Spinal cord (tissue), 10 donors: Measurements from ENCODE around the gene VSNL1. TPM values are rescaled to one million over a fixed set of nuclear protein-coding genes. Genes with fewer than 3 reads are reported as not detected.
A peak's percentile ranks its signal among the peaks of the same experiment; 100 is the strongest.

Experiments used
- DNase-seq, 6 donors: peaks; one replicate each; pipeline versions ENCODE4 v3.0.0 to v3.0.0-alpha.2; 2013 to 2015; ENCODE audit warnings: low spot score in 6 of 6, low read depth in 4 of 6
- H3K27ac ChIP-seq: one replicate; pipeline ENCODE4 v1.5.1; 2013; ENCODE audit warnings: low read depth, low read length, control low read depth
- H3K27me3 ChIP-seq: one replicate; pipeline ENCODE4 v1.6.1; 2013; ENCODE audit warnings: low read length; ENCODE audit not compliant: control insufficient read depth, insufficient read depth
- H3K36me3 ChIP-seq: one replicate; pipeline ENCODE4 v1.6.1; 2013; ENCODE audit warnings: low read length; ENCODE audit not compliant: control insufficient read depth, insufficient read depth
- H3K4me1 ChIP-seq: one replicate; pipeline ENCODE4 v1.6.1; 2013; ENCODE audit warnings: low read length; ENCODE audit not compliant: control insufficient read depth, insufficient read depth
- H3K4me3 ChIP-seq: one replicate; pipeline ENCODE4 v1.5.1; 2013; ENCODE audit warnings: low read depth, low read length, control low read depth
- H3K9me3 ChIP-seq: one replicate; pipeline ENCODE4 v1.6.1; 2013; ENCODE audit warnings: low read length; ENCODE audit not compliant: control insufficient read depth, insufficient read depth
- WGBS: methylation state at CpG from one replicate; pipeline ENCODE4 v1.1.5; 2013; ENCODE audit warnings: missing lambda C conversion rate; ENCODE audit not compliant: insufficient coverage; 5-methylcytosine and 5-hydroxymethylcytosine counted together
- polyA plus RNA-seq, 2 donors: library from polyadenylated mRNA; unstranded; fragments of 120-200 nt; gene quantifications; one replicate each; pipeline ENCODE4 v1.2.1, GENCODE V29; 2013; ENCODE audit not compliant: insufficient read length in 2 of 2
- total RNA-seq, 2 donors: library from RNA; depleted of rRNA in 1 of 2; stranded (reverse); fragments of 120-200 nt in 1 of 2; fragments of >200 nt in 1 of 2; gene quantifications; one replicate each; pipeline versions ENCODE4 v1.2.3 to v1.2.4, GENCODE V29; 2013 to 2014
- donor health status: healthy.

VSNL1 gene
- total and polyA plus RNA-seq, 4 donors: 58.6 to 423 (median 285) TPM

DNA sequence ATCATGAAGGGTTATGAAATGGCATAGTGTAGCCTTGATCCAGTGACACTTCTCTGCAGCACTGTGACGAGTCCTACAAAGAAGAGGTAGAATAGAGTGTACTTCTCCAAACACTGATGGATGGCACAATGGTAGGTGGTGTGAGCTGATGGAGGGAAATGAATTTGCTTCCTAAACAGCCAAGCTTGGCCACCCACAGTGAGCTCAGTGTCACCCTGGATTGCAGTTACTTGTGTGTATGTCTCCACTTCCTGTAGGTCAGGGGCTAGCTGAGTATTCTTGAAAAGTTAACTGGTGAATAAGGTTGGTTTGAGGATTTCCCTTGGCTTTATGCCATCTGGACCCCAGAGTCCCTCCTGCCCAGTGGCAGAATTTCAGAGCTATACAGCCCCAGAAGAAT lies 75.9 kb downstream of the VSNL1 start:
- no peak for DNase-seq
- Histone ChIP-seq H3K27ac (no peak overlapping the region), H3K4me3 (no peak overlapping the region), H3K27me3 (no peaks in the 10 kb centered on the region), H3K4me1 (peaks cover 3% of the 10 kb centered on the region), H3K36me3 (no peaks in the 10 kb centered on the region), H3K9me3 (no peaks in the 10 kb centered on the region)
- WGBS: 100% methylated on average over 1 of the region's 1 CpG

DNA sequence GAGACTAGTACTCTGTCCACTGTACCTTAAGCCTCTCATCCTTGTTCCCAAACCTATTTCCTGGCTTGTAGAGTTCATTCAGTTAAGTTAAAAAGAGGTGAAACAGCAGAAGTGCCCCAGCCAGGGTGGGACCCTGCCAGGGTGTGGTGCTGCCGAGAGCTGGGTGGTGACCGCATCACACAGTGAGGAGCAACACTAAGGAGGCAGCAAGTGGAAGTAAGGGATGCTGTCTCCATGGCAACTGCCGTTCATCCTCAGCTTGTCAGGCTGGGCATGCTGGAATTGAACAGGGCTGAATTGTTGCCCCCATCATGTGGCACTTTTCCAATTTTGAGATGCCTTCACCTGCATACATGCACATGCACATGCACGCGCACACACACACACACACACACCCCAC lies 77.0 kb downstream of the VSNL1 start:
- 18% methylated on average over 3 of the region's 5 CpGs for WGBS
- peaks cover 3% of the 10 kb centered on the region for H3K4me1 ChIP-seq
- DNase-seq: peak in 2 of 6 donors; percentile 29 to 55
- no peaks in the 10 kb centered on the region for H3K36me3 ChIP-seq
- no peaks in the 10 kb centered on the region for H3K27me3 ChIP-seq
- H3K27ac ChIP-seq: no peak overlapping the region
- H3K9me3 ChIP-seq: no peaks in the 10 kb centered on the region
- no peak overlapping the region for H3K4me3 ChIP-seq

DNA sequence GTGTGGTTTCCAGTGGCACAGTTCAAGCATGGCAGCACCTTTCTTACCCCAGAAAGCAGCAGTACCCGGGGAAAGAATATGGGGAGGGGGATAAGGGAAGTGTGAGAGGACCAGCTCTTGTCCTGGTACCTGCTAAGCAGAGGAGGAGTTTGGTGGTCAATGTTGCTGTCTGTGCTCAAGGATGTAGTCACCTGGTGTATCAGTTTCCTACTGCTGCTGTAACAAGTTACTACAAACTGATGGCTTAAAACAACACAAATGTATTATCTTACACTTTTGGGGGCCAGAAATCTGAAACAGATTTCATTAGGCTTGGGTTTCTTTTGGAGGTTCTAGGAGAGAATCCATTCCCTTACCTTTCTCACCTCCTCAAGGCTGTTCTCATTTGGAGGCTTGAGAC lies 77.5 kb downstream of the VSNL1 start:
- Histone ChIP-seq H3K27me3 (no peaks in the 10 kb centered on the region), H3K9me3 (no peaks in the 10 kb centered on the region), H3K36me3 (no peaks in the 10 kb centered on the region), H3K27ac (no peak overlapping the region), H3K4me3 (no peak overlapping the region), H3K4me1 (peaks cover 3% of the 10 kb centered on the region)
- WGBS: no CpG with 5 or more reads among the region's 1 CpG
- no peak for DNase-seq

DNA sequence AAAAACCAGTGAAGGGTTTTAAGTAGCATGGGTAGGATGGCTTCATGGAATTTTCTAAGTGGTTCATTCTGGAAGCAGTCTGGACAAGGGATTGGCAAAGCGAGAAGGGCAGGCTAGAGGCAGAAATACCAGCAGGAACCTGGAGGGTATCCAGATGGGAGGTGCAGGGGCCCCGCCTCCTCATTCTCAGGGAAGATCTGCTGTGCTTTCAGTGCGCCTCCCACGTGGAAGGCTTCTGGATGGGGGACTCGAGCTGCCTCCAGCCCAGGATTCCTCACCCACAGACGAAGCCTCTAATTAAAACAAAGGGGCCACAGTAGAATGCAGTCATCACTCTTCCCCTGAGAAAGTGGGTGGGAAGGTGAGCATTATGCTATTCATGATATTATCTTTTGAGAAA lies 79.8 kb downstream of the VSNL1 start:
- Histone ChIP-seq H3K4me3 (no peak overlapping the region), H3K27ac (no peak overlapping the region), H3K36me3 (no peaks in the 10 kb centered on the region), H3K4me1 (peaks cover 3% of the 10 kb centered on the region), H3K9me3 (no peaks in the 10 kb centered on the region), H3K27me3 (no peaks in the 10 kb centered on the region)
- 33% methylated on average over 1 of the region's 6 CpGs for WGBS
- peak in 1 of 6 donors; percentile 24 for DNase-seq

DNA sequence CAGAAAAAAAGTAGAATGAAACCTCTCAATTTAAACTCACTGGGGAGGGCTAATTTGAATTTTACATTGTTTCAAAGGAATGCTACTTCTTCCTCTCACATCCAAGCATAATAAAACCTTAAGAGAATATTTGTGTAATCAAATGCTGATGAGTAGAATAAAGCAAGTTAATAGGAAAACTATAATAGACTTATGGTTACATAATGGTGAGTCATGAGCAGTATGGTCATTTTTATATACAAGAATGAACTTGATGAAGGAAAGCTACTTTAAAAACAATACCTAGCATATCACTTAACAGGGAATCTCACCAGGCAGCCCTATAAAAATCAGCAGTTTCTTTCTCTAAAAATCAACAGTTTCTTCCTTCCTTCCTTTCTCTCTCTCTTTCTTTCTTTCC lies 80.3 kb downstream of the VSNL1 start:
- H3K9me3 ChIP-seq: no peaks in the 10 kb centered on the region
- no peaks in the 10 kb centered on the region for H3K36me3 ChIP-seq
- H3K27me3 ChIP-seq: no peaks in the 10 kb centered on the region
- peaks cover 3% of the 10 kb centered on the region for H3K4me1 ChIP-seq
- no peak overlapping the region for H3K27ac ChIP-seq
- H3K4me3 ChIP-seq: no peak overlapping the region
- DNase-seq: no peak

DNA sequence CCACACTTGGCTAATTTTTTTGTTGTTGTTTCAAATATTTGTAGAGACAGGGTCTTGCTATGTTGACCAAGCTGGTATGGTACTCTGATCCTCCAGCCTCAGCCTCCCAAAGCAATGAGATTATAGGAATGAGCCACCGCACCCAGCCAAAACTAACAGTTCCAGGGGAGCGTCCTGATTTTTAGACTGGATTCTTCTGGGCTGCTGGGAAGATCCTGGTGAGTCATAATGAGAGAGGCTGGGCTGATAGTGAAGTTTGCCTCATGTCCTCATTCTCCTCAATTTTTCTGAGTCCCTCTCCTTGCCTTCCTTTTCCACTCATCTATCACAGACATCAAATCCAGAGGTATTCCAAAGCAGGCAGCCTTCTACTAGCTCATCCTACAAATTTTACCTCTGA lies 81.3 kb downstream of the VSNL1 start:
- no peak overlapping the region for H3K27ac ChIP-seq
- WGBS: no CpG with 5 or more reads among the region's 2 CpGs
- DNase-seq: no peak
- H3K4me3 ChIP-seq: no peak overlapping the region
- no peaks in the 10 kb centered on the region for H3K27me3 ChIP-seq
- no peaks in the 10 kb centered on the region for H3K36me3 ChIP-seq
- peaks cover 3% of the 10 kb centered on the region for H3K4me1 ChIP-seq
- no peaks in the 10 kb centered on the region for H3K9me3 ChIP-seq

DNA sequence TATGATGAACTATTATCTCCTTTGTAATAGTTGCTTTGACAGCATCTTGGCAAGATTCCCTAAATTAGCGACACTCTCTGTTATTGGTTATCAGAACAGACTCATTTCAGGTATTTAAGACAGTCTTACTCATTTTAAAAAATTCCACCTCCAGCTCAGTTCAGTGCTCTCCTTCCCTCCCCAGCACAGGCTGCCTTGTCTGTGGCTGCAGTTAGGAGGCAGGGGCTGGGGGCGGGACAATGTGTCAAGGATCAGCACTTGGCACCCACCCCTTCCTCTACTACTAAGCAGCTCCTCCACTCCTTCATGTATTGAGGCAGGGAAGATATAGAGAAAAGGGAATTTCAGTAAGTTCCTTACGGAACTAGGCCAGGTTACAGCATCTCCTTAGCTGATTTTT lies 85.0 kb downstream of the VSNL1 start:
- no CpG with 5 or more reads among the region's 3 CpGs for WGBS
- H3K9me3 ChIP-seq: peaks cover 3% of the 10 kb centered on the region
- no peak overlapping the region for H3K27ac ChIP-seq
- no peak for DNase-seq
- H3K4me3 ChIP-seq: no peak overlapping the region
- H3K36me3 ChIP-seq: no peaks in the 10 kb centered on the region
- H3K27me3 ChIP-seq: no peaks in the 10 kb centered on the region
- peaks cover under 1% of the 10 kb centered on the region for H3K4me1 ChIP-seq

DNA sequence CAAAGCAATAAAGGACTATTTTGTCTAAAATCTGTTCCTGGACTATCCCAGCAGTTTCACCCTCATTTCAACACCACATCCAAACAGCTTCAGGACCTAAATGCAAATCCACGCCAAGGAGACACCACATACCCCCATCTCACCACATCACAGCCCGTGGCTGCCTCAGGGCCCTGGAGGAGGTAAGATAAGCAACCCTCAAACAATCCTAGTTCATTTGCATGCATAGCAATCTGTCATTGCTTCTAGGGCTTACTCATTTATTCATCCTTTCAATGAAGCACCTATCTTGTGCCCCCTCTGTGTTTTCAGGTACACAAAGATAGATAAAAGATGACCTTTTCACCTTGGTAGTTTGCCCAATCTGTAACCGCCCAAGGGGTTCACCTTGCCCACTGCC lies 86.5 kb downstream of the VSNL1 start:
- no peaks in the 10 kb centered on the region for H3K36me3 ChIP-seq
- no peak overlapping the region for H3K4me3 ChIP-seq
- no CpG with 5 or more reads among the region's 3 CpGs for WGBS
- peaks cover 3% of the 10 kb centered on the region for H3K9me3 ChIP-seq
- no peaks in the 10 kb centered on the region for H3K4me1 ChIP-seq
- H3K27me3 ChIP-seq: no peaks in the 10 kb centered on the region
- DNase-seq: no peak
- H3K27ac ChIP-seq: no peak overlapping the region

DNA sequence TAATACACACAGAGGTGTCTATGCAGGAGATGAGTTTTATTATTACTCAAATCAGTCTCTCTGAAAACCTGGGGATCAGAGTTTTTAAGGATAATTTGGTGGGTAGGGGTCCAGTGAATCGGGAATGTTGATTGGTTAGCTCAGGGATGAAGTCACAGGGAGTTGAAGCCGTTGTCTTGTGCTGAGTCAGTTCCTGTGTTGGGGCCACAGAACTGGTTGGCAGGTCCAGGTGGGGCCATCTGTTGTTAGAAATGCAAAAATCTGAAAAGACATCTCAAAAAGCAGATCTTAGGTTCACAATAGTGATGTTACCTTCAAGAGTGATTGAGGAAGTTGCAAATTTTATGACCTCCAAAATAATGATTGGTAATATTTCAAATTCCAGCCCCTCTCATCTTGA lies 86.9 kb downstream of the VSNL1 start:
- Histone ChIP-seq H3K27ac (no peak overlapping the region), H3K4me1 (no peaks in the 10 kb centered on the region), H3K9me3 (peaks cover 3% of the 10 kb centered on the region), H3K27me3 (no peaks in the 10 kb centered on the region), H3K4me3 (no peak overlapping the region), H3K36me3 (no peaks in the 10 kb centered on the region)
- 82% methylated on average over 2 of the region's 2 CpGs for WGBS
- DNase-seq: no peak

DNA sequence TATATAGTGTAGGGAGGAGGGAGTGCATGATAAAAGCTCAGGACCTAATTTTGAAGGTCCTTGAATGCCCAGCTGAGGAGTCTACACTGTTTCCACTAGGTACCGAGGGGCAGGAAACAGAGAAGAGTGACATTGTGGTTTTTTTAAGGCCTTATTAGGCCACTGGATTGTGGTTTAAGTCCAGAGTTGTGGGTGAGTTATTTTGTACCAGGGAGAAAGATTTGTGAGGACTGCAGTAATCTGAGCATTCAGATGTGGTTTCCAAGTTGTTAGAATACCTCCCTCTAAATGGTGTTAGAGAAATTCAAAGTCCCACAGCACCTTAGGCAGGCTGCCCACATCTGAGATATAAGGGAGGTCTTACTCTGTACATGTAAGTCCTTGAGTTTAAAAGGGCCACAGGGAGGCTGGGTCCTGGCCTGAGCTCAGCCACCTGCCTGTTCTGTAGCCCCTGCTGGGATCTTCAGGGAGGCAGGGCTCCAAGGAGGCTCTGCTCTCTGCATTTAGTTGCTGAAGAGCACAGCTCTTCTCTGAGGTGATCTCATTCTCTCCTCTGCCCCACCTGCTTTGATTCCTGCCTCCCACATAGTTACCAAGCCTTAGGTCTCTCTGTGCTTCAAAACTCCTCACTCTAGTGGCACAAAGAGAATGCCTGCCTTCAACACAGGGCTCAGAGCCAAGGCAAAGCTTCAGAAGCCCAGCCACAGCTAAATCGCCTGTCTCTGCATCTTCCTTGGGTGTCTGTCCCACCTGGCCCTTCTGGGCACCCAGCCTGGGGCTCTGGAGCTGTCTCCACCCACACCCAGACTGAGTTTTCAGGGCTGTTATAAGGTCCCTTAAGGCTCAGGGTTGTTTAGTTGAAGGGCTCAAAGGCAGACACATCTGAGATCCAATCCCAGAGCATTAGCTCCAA lies 88.1 kb downstream of the VSNL1 start:
- Histone ChIP-seq H3K36me3 (no peaks in the 10 kb centered on the region), H3K27me3 (no peaks in the 10 kb centered on the region), H3K9me3 (peaks cover 3% of the 10 kb centered on the region), H3K4me1 (no peaks in the 10 kb centered on the region), H3K27ac (no peak overlapping the region), H3K4me3 (no peak overlapping the region)
- WGBS: 88% methylated on average over 2 of the region's 2 CpGs
- DNase-seq: no peak
